GM21381 (cell line): ENCODE data around the gene RHOG.
"Not testable (repeated sequence)": the region's sequence is repeated elsewhere in the genome, so short reads cannot be mapped to it uniquely, and the experiment has no call there.

ENCODE experiments used
- ATAC-seq: cut with Tn5 transposase; IDR thresholded peaks from one replicate; pipeline ENCODE4 v1.9.1; 2021; ENCODE audit warnings: mild to moderate bottlenecking, moderate library complexity; ENCODE audit not compliant: unreplicated experiment

Gene RHOG

DNA sequence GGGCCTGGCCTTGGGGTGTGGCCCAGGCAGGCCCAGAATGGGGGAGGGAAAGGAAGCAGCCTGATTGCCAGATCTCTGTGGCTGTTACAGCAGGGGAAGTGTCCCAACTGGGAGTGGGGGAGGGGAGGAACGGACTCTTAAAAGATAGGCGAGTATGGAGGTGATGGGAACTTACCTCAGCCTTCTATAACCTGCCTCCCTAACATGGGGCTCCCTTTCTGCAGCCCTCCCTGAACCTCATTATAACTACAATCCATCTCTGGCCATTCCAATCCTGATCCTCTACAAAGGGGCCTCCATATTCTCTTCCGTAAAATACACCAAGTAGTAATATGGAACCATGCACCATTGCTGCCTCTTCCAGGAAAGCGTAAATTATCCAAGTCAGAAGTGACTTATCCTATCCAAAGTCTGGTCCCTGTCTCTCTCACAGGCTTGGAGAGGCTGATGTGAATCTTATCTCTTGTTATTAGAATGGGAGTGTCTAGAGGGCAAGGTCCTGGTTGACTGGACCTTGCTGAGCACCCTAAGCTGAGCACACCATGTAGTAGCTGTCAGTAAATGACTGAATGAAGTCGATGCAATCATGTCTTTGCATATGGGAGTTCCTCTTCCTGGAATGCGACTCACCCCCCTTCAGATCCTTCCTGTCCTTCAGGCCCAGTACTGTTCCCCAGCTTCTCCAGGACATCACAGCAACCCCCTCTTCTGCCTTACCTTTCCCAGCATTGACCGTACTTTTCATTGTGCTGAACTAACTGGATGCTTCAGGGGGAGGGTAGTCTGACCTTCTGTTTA lies 5.9 kb downstream of the RHOG start:
- ATAC-seq = no peak

DNA sequence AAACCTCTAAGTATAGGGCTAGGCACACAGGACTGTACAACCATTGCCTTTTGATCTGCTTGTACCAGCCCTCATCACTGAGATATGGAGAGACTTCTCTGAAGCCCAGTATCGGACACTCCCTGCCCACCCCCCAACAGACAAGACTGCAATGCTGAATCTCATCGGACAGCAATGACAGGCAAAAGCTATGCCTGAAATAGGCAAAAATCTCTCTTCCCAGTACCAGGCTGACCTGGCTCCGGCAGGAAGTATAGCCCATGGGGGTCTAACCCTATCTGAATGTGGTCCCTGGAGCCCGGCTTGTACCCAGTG lies 6.5 kb downstream of the RHOG start:
- ATAC-seq = no peak

DNA sequence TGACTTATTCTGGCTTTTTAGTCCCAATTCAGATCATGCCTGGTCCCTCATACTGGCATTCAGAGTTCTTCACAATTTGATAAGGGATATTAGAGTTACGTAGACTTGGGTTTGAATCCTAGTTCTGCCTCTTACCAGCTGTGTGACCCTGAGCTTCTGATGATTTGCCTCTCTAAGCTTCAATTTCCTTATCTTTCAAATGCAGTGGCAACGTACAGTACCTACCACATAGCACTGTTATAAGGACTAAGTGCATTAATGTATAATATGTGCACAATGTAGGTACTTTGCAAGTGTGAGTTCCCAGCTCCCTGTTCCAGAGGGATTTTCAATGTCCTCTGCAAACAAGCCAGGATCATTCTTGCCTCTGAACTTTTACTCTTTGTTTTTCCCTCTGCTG lies 7.3 kb downstream of the RHOG start:
- no peak for ATAC-seq

DNA sequence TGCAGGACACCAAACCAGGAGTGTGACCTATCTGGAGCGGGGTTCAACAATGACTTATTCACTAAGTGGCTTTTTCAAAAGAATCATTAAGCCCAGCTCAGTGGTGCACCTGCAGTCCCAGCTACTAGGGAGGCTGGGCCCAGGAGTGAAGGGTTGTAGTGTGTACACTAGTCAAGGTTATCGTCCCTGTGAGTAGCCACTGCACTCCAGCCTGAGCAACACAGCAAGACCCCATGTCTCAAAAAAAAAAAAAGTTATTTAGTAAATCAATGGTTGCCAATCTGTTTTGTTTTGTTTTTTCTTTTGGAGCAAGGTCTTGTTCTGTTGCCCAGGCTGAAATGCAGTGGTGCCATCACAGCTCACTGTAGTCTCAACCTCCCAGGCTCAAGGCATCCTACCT lies 7.9 kb downstream of the RHOG start:
- no peak for ATAC-seq

DNA sequence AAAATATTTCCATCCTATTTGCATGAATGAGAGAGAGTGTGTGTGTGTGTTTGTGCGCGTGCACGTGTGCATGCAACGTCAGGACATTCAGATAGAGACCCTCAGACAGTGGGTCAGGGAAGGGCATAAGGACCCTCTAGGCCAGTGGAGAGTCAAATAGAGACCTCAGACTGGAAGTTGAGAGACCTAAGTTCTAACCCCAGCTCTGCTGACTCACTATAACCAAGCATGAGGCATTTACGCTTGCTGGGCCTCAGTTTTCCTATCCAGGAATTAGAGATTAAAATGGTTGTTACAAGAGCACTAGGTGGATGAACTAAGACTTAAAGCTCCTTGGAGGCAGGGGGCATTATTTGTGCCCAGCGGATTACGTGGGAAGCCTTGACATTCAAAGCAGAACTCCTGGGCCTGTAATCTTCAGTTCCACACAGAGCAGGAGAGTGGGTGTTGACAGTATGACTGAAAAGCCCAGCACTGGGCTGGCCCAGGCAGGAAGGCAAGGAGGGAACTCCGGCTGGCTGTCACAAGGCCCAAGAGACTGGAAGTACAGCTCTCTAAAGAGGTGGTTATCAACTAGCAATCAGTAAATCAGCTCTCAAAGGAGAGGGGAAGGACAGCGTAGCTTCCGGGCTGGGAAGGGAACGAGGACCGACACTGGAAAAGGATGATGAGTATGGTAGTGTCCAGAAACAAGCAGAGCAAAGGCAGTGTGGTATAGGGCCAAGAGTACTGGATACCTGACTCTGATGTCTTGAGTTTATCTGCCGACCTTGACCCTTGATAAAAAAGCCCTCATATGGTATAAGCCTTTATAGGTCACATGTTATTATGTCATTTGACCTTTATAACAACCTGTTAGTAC lies 9.2 kb downstream of the RHOG start:
- no peak for ATAC-seq

GRCh38 chr11:3830730-3831129 lies 10.0 kb downstream of the RHOG start:
- ATAC-seq = no peak

DNA sequence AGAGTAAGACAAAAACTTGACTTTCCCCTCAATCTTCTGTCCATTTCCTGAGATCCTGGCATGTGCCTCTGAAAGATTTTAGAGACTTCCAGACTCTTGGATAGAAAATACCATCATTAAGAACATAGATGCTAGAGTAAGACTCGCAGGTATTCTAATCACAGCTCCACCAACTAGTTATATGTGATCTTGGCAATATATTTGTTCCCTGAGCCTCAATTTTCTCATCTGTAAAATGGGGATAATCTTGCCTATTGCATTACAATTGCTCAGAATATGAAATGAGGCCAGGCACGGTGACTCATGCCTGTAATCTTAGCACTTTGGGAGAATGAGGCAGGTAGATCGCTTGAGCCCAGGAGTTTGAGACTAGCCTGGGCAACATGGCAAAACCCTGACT lies 10.7 kb downstream of the RHOG start:
- no peak for ATAC-seq

- ATAC-seq = no peak
These were observed 13.1 kb downstream of the RHOG start for GRCh38 chr11:3827434-3828186.

DNA sequence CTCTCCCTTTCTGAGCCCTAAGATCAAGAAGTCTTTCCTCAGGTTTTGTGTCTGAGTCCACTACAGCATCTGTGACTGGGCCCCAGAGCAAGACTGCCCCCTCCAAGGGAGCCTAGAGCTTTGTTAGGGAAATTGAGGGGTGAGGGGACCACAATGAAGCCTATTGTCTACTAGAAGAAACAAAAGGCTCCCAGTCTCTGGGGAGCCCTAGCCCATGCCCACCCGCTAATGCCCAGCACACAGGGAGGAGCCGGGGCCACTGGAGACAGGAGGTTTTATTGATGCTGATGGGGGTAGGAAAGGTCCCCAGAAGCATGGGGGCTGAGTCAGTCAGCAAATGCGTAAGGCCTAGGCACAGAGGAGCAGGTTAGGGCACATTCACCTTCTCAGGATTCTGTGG lies 14.0 kb downstream of the RHOG start:
- no peak for ATAC-seq

DNA sequence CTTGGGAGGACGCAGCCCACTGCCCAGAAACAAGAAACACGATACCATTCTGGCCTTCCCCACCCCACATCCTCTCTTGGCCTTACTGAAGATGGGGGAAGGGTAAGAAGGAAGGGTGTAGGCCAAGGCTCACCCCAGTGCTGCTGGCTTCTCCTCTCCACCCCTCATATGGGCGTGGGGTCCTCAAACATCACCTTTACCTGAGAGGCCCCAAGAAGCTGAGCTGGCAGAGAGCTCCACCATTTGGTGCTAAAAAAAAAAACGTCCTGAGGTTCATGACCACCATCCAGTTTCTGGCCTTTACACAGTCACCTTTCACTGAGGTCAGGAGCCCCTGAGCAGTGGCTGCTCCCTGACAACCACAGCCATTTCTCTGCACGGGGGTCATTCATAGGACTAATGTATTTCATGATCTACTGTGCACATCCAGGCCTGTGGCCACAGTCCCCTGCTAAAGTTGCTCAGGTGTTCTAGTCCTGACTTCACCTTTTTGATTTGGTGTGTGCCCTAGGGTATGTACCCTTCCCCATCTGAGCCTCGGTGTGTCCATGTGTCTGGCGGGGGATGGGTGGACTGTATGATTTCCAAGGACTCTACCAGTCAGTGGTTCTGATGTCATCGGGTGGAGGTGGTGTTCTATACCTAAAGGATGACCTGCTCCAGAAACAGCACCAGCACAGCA lies 15.1 kb downstream of the RHOG start:
- ATAC-seq = no peak

GRCh38 chr11:3824714-3825472 lies 15.9 kb downstream of the RHOG start:
- peak; percentile 76 for ATAC-seq

DNA sequence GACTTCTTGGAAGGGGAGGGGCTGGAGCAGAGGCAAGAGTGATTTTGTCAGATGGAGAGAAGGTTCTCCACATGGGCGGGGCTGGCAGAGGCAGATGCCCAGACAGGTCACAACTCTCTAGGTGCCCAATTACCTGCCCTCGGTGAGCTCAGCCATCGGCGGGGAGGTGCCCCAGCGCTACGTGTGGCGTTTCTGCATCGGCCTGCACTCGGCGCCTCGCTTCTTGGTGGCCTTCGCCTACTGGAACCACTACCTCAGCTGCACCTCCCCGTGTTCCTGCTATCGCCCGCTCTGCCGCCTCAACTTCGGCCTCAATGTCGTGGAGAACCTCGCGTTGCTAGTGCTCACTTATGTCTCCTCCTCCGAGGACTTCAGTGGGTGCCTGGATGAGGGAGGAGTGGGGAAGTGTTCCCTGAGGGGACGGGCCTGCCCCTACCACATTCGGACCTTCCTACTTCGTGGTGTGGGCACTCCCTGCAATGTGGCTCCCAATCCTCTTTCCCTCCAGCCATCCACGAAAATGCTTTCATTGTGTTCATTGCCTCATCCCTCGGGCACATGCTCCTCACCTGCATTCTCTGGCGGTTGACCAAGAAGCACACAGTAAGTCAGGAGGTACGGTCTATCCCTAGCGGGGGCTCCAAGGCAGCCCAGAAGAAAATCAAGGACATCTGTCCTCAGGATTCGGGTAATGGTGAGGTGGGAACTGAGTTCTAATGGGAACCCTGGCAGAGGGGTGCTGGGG lies 16.8 kb downstream of the RHOG start:
- ATAC-seq = no peak

DNA sequence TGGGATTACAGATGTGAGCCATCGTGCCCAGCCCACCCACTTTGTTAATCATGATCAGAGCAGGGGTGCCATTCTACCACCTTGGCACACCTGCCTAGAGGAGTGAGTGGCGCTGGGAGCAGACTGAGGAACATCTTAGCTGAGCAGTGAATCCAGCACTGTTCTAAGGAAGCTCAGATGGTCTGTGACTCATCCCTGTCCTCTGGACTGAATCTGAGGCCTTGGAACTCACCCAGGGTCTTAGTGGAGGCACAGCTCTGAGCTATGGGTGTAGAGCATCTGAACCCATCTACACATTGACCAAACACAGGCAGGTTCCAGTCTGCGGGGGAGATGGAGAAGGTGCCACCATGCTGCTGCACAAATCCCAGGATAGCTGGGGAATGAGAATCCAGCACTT lies 17.5 kb downstream of the RHOG start:
- no peak for ATAC-seq

DNA sequence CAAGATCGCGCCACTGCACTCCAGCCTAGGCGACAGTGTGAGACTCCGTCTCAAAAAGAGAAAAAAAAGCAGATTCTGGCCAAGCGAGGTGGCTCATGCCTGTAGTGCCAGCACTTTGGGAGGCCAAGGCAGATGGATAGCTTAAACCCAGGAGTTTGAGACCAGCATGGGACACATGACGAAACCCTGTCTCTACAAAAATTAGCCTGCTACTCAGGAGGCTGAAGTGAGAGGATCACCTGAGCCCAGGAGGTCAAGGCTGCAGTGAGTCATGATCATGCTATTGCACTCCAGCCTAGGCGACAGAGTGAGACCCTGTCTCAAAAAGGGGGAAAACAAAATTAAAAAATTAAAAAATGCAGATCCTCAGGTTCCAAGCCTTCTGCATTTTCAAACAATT lies 18.4 kb downstream of the RHOG start:
- ATAC-seq = no peak

- no peak for ATAC-seq
These were observed 19.8 kb downstream of the RHOG start for GRCh38 chr11:3820971-3821370.

DNA sequence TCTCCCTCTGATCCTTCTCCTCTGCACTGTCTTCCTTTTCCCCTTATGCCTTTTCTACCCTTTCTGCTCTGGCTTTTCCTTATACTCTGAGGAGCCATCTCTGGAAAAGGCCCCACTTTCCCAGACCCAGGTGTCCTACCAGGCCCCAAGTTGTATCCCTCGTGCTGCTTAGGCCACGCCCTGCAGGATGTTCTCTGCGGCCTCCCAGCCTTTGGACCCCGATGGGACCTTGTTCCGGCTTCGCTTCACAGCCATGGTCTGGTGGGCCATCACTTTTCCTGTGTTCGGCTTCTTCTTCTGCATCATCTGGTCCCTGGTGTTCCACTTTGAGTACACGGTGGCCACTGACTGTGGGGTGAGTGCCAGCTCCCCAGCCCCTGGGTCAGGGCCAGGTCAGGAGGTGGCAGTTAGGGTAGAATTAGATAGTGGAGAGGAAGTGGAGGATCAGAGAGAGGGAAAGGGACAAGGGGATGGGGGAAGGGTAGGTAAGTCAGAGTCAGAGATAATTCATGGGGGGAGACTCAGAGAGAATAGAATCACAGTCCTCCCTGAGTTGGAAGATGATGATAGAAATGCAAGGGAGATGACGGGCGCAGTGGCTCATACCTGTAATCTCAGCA lies 23.5 kb downstream of the RHOG start:
- no peak for ATAC-seq

- no peak for ATAC-seq
These were observed 24.1 kb downstream of the RHOG start for GRCh38 chr11:3816673-3817072.

GRCh38 chr11:3815845-3816244 lies 24.9 kb downstream of the RHOG start:
- no peak for ATAC-seq

DNA sequence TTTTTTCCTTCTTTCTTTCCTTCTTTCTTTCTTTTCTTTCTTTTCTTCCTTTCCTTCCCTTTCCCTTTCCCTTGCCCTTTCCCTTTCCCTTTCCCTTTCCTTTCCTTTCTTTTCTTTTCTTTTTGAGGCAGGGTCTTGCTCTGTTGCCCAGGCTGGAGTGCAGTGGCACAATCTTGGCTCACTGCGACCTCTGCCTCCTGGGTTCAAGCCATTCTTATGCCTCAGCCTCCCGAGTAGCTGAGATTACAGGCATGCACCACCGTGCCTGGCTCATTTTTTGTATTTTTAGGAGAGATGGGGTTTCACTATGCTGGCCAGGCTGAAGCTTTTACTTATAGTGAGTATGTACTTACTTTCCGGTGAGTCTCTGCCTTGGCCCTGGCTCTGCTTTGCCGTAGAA lies 25.9 kb downstream of the RHOG start:
- ATAC-seq = not testable (repeated sequence)
